ENCODE measurements around the gene ATP6V0A1. TPM values are rescaled to one million over a fixed set of nuclear protein-coding genes. Genes with fewer than 3 reads are reported as not detected.
"Not testable (repeated sequence)": the region's sequence is repeated elsewhere in the genome, so short reads cannot be mapped to it uniquely, and the experiment has no call there.

Gene ATP6V0A1
- polyA plus RNA-seq, 4 donors, result 38.7 to 125 (median 69.2) TPM

GRCh38 chr17:42442196-42442565, 16.5 kb upstream of the ATP6V0A1 start:
- Histone ChIP-seq H3K27me3 (ENCODE audit: control insufficient read depth in 3 of 3, insufficient read depth in 3 of 3, low read length in 3 of 3) (no peaks in the 10 kb centered on the region), H3K4me1 (ENCODE audit: control insufficient read depth in 3 of 3, insufficient read depth in 2 of 3, low read depth in 1 of 3, low read length in 2 of 3) (peaks cover 0 to 12% (median 0%) of the 10 kb centered on the region in 3 donors), H3K27ac (ENCODE audit: low read depth in 1 of 3, low read length in 2 of 3) (peak overlapping the region in 1 of 3 donors; percentile 45), H3K4me3 (ENCODE audit: low read depth in 1 of 3, low read length in 3 of 3) (no peak overlapping the region), H3K36me3 (ENCODE audit: control insufficient read depth in 3 of 3, insufficient read depth in 2 of 3, low read depth in 1 of 3, low read length in 3 of 3) (no peaks in the 10 kb centered on the region), H3K9me3 (ENCODE audit: control insufficient read depth in 2 of 2, insufficient read depth in 1 of 2, low read depth in 1 of 2, low read length in 1 of 2) (no peaks in the 10 kb centered on the region)
- DNase-seq, result no peak
- no peak for FAIRE-seq
- whole genome bisulfite sequencing, 3 donors, result 21 to 41% (median 30%) methylated on average over 5 of the region's 5 CpGs

- WGBS, 3 donors, result 94 to 97% (median 97%) methylated on average over 10 to 25 of the region's 27 CpGs
- not testable (repeated sequence) for H3K9me3 ChIP-seq (ENCODE audit: control insufficient read depth in 2 of 2, insufficient read depth in 1 of 2, low read depth in 1 of 2, low read length in 1 of 2); H3K4me3 ChIP-seq (ENCODE audit: low read depth in 1 of 3, low read length in 3 of 3); FAIRE-seq; H3K27me3 ChIP-seq (ENCODE audit: control insufficient read depth in 3 of 3, insufficient read depth in 3 of 3, low read length in 3 of 3); H3K4me1 ChIP-seq (ENCODE audit: control insufficient read depth in 3 of 3, insufficient read depth in 2 of 3, low read depth in 1 of 3, low read length in 2 of 3); H3K36me3 ChIP-seq (ENCODE audit: control insufficient read depth in 3 of 3, insufficient read depth in 2 of 3, low read depth in 1 of 3, low read length in 3 of 3); H3K27ac ChIP-seq (ENCODE audit: low read depth in 1 of 3, low read length in 2 of 3); DNase-seq
These were observed 9.5 kb upstream of the ATP6V0A1 start for GRCh38 chr17:42449176-42449575.

GRCh38 chr17:42449838-42450237, 8.8 kb upstream of the ATP6V0A1 start:
- not testable (repeated sequence) for H3K4me3 ChIP-seq (ENCODE audit: low read depth in 1 of 3, low read length in 3 of 3); H3K36me3 ChIP-seq (ENCODE audit: control insufficient read depth in 3 of 3, insufficient read depth in 2 of 3, low read depth in 1 of 3, low read length in 3 of 3); H3K4me1 ChIP-seq (ENCODE audit: control insufficient read depth in 3 of 3, insufficient read depth in 2 of 3, low read depth in 1 of 3, low read length in 2 of 3); DNase-seq; H3K9me3 ChIP-seq (ENCODE audit: control insufficient read depth in 2 of 2, insufficient read depth in 1 of 2, low read depth in 1 of 2, low read length in 1 of 2); FAIRE-seq; H3K27ac ChIP-seq (ENCODE audit: low read depth in 1 of 3, low read length in 2 of 3); H3K27me3 ChIP-seq (ENCODE audit: control insufficient read depth in 3 of 3, insufficient read depth in 3 of 3, low read length in 3 of 3)
- WGBS, 3 donors, result no CpG with 5 or more reads among the region's 2 CpGs

GRCh38 chr17:42451270-42451669, 7.4 kb upstream of the ATP6V0A1 start:
- FAIRE-seq, result not testable (repeated sequence)
- peak in 1 of 2 donors; percentile 68 for DNase-seq

GRCh38 chr17:42453439-42453838, 5.2 kb upstream of the ATP6V0A1 start:
- H3K27ac ChIP-seq (ENCODE audit: low read depth in 1 of 3, low read length in 2 of 3), result no peak overlapping the region
- H3K9me3 ChIP-seq (ENCODE audit: control insufficient read depth in 2 of 2, insufficient read depth in 1 of 2, low read depth in 1 of 2, low read length in 1 of 2), result no peaks in the 10 kb centered on the region
- H3K27me3 ChIP-seq (ENCODE audit: control insufficient read depth in 3 of 3, insufficient read depth in 3 of 3, low read length in 3 of 3), result no peaks in the 10 kb centered on the region
- DNase-seq (no peak), FAIRE-seq (no peak)
- no peaks in the 10 kb centered on the region for H3K36me3 ChIP-seq (ENCODE audit: control insufficient read depth in 3 of 3, insufficient read depth in 2 of 3, low read depth in 1 of 3, low read length in 3 of 3)
- 65 to 79% (median 69%) methylated on average over 2 of the region's 2 CpGs for WGBS, 3 donors
- H3K4me3 ChIP-seq (ENCODE audit: low read depth in 1 of 3, low read length in 3 of 3), result no peak overlapping the region
- peaks cover 0 to 8% (median 1%) of the 10 kb centered on the region in 3 donors for H3K4me1 ChIP-seq (ENCODE audit: control insufficient read depth in 3 of 3, insufficient read depth in 2 of 3, low read depth in 1 of 3, low read length in 2 of 3)

More at GRCh38 chr17:42451270-42451669, 7.4 kb upstream of the ATP6V0A1 start:
- not testable (repeated sequence) for H3K27ac ChIP-seq (ENCODE audit: low read depth in 1 of 3, low read length in 2 of 3); H3K9me3 ChIP-seq (ENCODE audit: control insufficient read depth in 2 of 2, insufficient read depth in 1 of 2, low read depth in 1 of 2, low read length in 1 of 2); H3K4me3 ChIP-seq (ENCODE audit: low read depth in 1 of 3, low read length in 3 of 3); H3K4me1 ChIP-seq (ENCODE audit: control insufficient read depth in 3 of 3, insufficient read depth in 2 of 3, low read depth in 1 of 3, low read length in 2 of 3); H3K36me3 ChIP-seq (ENCODE audit: control insufficient read depth in 3 of 3, insufficient read depth in 2 of 3, low read depth in 1 of 3, low read length in 3 of 3); H3K27me3 ChIP-seq (ENCODE audit: control insufficient read depth in 3 of 3, insufficient read depth in 3 of 3, low read length in 3 of 3)
- WGBS, 3 donors, result 31 to 71% (median 48%) methylated on average over 5 of the region's 5 CpGs

- WGBS, 3 donors, result 92 to 96% (median 93%) methylated on average over 6 of the region's 6 CpGs
- not testable (repeated sequence) for FAIRE-seq
These were observed 3.7 kb upstream of the ATP6V0A1 start for GRCh38 chr17:42454987-42455386.

GRCh38 chr17:42456223-42457106, 2.2 kb upstream of the ATP6V0A1 start:
- Histone ChIP-seq H3K4me1 (ENCODE audit: control insufficient read depth in 3 of 3, insufficient read depth in 2 of 3, low read depth in 1 of 3, low read length in 2 of 3) (peaks cover 2 to 18% (median 14%) of the 10 kb centered on the region in 3 donors), H3K27me3 (ENCODE audit: control insufficient read depth in 3 of 3, insufficient read depth in 3 of 3, low read length in 3 of 3) (no peaks in the 10 kb centered on the region), H3K27ac (ENCODE audit: low read depth in 1 of 3, low read length in 2 of 3) (peak overlapping the region in 2 of 3 donors; percentile 35 to 50), H3K9me3 (ENCODE audit: control insufficient read depth in 2 of 2, insufficient read depth in 1 of 2, low read depth in 1 of 2, low read length in 1 of 2) (no peaks in the 10 kb centered on the region), H3K4me3 (ENCODE audit: low read depth in 1 of 3, low read length in 3 of 3) (no peak overlapping the region), H3K36me3 (ENCODE audit: control insufficient read depth in 3 of 3, insufficient read depth in 2 of 3, low read depth in 1 of 3, low read length in 3 of 3) (peaks cover 0 to 2% (median 0%) of the 10 kb centered on the region in 3 donors)
- DNase-seq (peak; percentile 45 to 58), FAIRE-seq (no peak)
- WGBS, 3 donors, result 47 to 49% (median 47%) methylated on average over 5 of the region's 5 CpGs

More at GRCh38 chr17:42454987-42455386, 3.7 kb upstream of the ATP6V0A1 start:
- not testable (repeated sequence) for H3K27ac ChIP-seq (ENCODE audit: low read depth in 1 of 3, low read length in 2 of 3); H3K27me3 ChIP-seq (ENCODE audit: control insufficient read depth in 3 of 3, insufficient read depth in 3 of 3, low read length in 3 of 3); H3K36me3 ChIP-seq (ENCODE audit: control insufficient read depth in 3 of 3, insufficient read depth in 2 of 3, low read depth in 1 of 3, low read length in 3 of 3); DNase-seq; H3K4me1 ChIP-seq (ENCODE audit: control insufficient read depth in 3 of 3, insufficient read depth in 2 of 3, low read depth in 1 of 3, low read length in 2 of 3); H3K9me3 ChIP-seq (ENCODE audit: control insufficient read depth in 2 of 2, insufficient read depth in 1 of 2, low read depth in 1 of 2, low read length in 1 of 2); H3K4me3 ChIP-seq (ENCODE audit: low read depth in 1 of 3, low read length in 3 of 3)

GRCh38 chr17:42457107-42457792, 1.4 kb upstream of the ATP6V0A1 start:
- FAIRE-seq, result no peak
- DNase-seq, result no peak
- Histone ChIP-seq H3K36me3 (ENCODE audit: control insufficient read depth in 3 of 3, insufficient read depth in 2 of 3, low read depth in 1 of 3, low read length in 3 of 3) (peaks cover 0 to 10% (median 1%) of the 10 kb centered on the region in 3 donors), H3K9me3 (ENCODE audit: control insufficient read depth in 2 of 2, insufficient read depth in 1 of 2, low read depth in 1 of 2, low read length in 1 of 2) (no peaks in the 10 kb centered on the region), H3K27me3 (ENCODE audit: control insufficient read depth in 3 of 3, insufficient read depth in 3 of 3, low read length in 3 of 3) (no peaks in the 10 kb centered on the region), H3K4me3 (ENCODE audit: low read depth in 1 of 3, low read length in 3 of 3) (no peak overlapping the region), H3K4me1 (ENCODE audit: control insufficient read depth in 3 of 3, insufficient read depth in 2 of 3, low read depth in 1 of 3, low read length in 2 of 3) (peaks cover 2 to 18% (median 14%) of the 10 kb centered on the region in 3 donors), H3K27ac (ENCODE audit: low read depth in 1 of 3, low read length in 2 of 3) (peak overlapping the region in 2 of 3 donors; percentile 35 to 50)
- 26 to 28% (median 27%) methylated on average over 6 of the region's 6 CpGs for WGBS, 3 donors

All from small intestine (tissue), 7 donors.